Measurements from ENCODE around the gene SURF2.
A peak's percentile ranks its signal among the peaks of the same experiment; 100 is the strongest.

The SURF2 gene

DNA sequence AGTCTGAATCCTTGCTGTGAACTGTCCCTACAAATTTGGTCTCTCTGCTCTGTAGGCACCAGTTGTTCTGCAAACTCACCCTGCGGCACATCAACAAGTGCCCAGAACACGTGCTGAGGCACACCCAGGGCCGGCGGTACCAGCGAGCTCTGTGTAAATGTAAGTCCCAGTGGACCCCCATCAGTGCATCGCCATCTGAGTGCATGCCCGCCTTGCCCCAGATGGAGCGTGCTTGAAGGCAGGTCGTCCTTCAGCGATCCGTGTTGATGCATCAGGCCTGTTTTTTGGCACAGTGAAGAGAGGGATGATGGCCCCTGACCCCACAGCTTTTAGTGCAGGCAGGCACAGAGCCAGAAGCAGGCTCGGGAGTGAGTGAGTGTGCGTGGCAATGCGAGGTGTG is 1.3 kb downstream of the SURF2 start:
- no peak for DNase-seq (ENCODE audit: extremely low read depth, low read depth)
- TF ChIP-seq, protein P1, sequence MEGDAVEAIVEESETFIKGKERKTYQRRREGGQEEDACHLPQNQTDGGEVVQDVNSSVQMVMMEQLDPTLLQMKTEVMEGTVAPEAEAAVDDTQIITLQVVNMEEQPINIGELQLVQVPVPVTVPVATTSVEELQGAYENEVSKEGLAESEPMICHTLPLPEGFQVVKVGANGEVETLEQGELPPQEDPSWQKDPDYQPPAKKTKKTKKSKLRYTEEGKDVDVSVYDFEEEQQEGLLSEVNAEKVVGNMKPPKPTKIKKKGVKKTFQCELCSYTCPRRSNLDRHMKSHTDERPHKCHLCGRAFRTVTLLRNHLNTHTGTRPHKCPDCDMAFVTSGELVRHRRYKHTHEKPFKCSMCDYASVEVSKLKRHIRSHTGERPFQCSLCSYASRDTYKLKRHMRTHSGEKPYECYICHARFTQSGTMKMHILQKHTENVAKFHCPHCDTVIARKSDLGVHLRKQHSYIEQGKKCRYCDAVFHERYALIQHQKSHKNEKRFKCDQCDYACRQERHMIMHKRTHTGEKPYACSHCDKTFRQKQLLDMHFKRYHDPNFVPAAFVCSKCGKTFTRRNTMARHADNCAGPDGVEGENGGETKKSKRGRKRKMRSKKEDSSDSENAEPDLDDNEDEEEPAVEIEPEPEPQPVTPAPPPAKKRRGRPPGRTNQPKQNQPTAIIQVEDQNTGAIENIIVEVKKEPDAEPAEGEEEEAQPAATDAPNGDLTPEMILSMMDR (IDR thresholded peaks at IDR 0.05; ENCODE audit: low read depth, low read length), result no peak

DNA sequence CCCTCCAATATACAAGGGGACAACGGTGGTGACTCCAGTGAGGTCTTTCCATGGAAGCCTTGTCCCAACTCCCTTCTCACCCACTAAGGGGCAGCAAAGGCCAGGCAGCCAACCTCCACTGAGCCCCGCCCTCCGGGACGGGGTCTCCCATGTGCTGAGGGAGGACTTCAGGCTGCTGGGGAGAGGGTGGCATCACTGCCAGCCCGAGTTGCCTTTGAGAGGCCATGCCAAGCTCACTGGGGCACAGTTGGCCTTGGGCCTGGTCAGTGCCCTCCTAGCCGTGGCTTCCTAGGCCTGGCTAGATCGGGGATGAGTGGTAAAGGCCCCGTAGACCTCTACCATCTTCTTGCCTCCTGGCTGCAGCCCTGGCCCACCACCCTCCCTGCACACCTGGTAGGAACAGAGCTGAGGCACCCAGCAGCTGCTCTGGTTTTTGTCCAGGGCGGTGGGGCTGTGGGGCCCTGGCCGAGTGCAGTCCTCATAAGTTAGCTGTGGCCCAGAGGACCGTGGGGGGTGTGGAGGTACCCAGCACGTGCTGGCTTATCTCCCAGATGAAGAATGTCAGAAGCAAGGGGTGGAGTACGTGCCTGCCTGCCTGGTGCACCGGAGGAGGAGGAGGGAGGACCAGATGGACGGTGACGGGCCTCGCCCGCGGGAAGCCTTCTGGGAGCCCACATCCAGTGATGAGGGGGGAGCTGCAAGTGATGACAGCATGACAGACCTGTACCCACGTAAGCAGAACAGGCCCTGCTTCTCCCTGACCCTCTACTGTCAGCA is 3.2 kb downstream of the SURF2 start:
- no peak for DNase-seq (ENCODE audit: extremely low read depth, low read depth)
- TF ChIP-seq, protein P1 (IDR thresholded peaks at IDR 0.05; ENCODE audit: low read depth, low read length), result peak; percentile 33

DNA sequence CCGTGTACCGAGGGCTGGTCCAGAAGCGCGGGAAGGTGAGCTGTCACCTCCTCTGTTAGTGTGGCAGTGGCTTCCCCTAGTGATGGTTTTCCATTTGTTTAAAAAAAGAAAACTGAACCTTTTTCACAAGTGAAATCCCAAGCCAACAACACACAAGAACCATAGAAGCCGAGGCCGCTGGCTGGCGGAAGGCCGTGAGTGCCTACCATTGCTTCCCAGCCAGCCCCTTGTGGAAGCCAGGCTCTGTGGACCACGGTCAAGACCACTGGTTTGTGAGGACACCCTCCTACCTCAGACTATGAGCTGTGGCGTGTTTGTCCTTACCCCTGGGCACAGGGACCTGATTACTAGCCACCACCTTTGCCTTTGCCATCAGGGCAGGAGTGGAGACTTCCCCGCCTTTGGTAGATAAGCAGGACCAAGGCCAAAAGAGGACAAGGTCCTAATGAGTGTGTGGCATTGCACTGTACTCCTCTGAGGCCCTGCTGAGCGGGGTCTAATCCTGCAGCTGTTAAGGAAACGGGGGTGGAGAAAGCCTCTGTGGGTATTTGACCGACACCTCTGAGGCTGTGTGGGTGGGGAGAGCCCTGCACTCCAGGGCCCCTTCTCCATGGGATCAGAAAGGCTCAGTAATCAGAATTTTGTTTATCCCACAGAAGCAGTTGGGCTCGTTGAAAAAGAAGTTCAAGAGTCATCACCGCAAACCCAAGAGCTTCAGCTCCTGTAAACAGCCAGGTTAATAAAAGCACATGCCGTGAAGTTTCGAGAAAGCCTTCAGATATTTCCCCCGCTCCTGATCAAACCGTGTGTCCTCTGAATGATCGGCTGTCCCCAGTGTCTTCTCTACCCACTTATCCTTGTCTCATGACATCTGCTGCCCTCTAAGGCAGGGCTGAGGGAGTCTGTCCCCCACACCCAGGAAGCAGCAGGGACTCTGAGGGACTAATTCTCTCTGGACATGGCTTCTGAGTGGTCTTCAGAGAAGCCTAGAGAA is 4.3 kb downstream of the SURF2 start:
- TF ChIP-seq, protein P1 (IDR thresholded peaks at IDR 0.05; ENCODE audit: low read depth, low read length), result no peak
- DNase-seq (ENCODE audit: extremely low read depth, low read depth), result no peak

DNA sequence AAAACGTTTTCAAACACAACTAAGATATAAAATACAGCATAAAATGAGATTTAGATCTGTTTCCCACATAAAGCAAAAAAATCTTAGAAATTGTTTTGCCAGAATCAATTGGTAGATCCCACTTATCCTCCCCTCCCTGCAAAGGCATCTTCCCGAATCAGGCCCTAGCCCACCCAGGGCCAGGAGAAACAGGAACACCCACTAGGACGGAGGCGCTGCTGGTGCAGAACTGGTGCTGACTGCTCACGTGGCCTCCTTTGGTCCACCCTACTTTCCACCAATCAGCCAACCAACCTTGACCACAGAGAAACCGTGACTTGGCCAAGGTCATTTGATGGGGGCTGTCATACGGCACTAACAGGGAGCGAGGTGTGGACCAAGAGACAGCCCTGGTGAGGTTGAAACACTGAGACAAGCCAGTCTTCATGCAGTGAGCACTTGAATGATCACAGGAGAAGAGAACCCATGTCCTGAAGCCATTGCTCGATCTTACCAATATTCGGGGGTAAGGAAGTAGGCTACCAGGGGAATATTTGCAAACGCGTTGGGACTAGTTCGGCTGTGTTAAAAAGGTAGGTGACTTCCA is 5.2 kb downstream of the SURF2 start:
- DNase-seq (ENCODE audit: extremely low read depth, low read depth), result no peak
- TF ChIP-seq, protein P1 (IDR thresholded peaks at IDR 0.05; ENCODE audit: low read depth, low read length), result no peak

DNA sequence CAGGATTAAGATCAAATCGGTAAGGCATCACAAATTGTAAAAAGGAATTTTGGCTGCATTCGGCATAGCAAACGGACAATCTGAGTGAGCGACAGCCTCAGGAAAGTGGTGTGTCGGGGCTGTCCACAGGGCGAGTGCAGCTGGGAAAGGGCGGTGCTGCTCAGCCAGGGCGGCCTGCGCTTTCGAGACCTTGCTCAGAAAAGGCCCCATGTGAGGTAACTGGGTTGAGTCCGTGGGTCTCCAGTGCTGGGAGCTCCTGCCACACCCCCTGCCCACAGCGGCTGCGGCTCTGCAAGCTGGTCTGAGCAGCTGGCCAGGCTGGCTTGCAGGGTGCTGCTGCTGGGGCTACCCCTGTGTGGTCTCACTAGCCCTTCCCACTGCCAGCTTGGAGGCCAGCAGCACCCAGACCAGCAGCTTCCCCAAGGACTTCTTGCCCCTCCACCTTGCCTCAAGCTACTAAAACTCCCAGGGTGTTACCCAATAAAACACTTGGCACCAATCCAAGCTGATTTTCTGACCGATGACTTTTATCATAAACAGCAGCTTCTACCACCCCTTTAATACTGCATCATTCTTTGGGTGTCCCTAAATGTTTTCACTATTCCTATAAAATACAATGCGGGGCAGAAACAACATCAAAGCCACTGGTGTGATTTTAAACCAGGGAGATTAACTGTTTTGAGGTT is 6.2 kb downstream of the SURF2 start:
- TF ChIP-seq, protein P1 (IDR thresholded peaks at IDR 0.05; ENCODE audit: low read depth, low read length), result no peak
- no peak for DNase-seq (ENCODE audit: extremely low read depth, low read depth)

DNA sequence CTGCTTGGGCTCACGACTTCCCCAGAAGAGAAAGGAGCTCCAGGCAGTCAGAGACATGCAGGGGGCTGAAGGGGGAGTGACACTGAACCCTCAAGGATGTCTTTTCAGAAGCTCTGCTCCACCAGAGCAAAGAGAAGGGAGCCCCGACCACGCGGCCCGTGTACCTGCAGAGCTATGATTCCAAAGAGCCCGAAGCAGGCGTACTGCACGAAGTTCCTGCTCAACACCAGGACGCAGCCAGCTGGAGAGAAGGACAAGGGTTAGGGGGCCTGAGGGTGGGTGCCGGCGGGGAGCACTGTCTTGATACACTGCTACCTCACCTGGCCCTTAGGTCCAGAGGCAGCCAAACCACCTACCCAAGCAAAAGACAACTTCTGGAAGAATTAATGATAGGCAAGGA is 10.1 kb downstream of the SURF2 start:
- TF ChIP-seq, protein P1 (IDR thresholded peaks at IDR 0.05; ENCODE audit: low read depth, low read length), result no peak
- no peak for DNase-seq (ENCODE audit: extremely low read depth, low read depth)
